IMR-90 (cell line): ENCODE measurements around the gene CYP46A1.

ENCODE experiments used
- CTCF ChIP-seq: conservative IDR thresholded peaks from 2 replicates; pipeline ENCODE4 v1.5.1; 2012; ENCODE audit warnings: mild to moderate bottlenecking, low read depth, low read length, improper control_type of control experiment
- POLR2A ChIP-seq: IDR thresholded peaks from 2 replicates; pipeline ENCODE4 v1.6.1; 2012; ENCODE audit warnings: mild to moderate bottlenecking, low read depth, low read length
- RCOR1 ChIP-seq: IDR thresholded peaks from 2 replicates; pipeline ENCODE4 v1.6.1; 2012; ENCODE audit warnings: mild to moderate bottlenecking, low read length, improper control_type of control experiment; ENCODE audit not compliant: insufficient replicate concordance

DNA sequence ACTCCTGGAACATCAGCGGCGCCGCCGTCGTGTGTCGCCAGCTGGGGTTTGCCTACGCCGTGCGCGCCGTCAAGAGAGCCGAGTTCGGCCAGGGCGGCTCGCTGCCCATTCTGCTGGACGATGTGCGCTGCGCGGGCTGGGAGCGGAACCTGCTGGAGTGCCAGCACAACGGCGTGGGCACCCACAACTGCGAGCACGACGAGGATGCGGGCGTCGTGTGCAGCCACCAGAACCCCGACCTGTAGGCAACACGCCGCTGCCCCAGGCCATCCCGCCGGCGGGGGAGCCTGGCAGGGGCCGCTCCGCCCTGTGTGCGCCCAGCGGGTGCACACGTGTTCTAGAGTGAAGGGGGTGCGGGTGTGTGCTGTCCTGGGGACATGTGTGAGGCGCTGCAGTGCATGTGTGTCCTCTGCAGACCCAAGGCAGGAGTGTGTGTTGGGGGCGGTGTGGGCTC, 8.7 kb upstream of the CYP46A1 start:
- TF ChIP-seq POLR2A: no peak
- no peak for TF ChIP-seq CTCF
- no peak for TF ChIP-seq RCOR1
